ENCODE measurements around the gene CFAP58.

The CFAP58 gene

GRCh38 chr10:104501864-104502579 is 148.4 kb downstream of the CFAP58 start:
- TF ChIP-seq FOXP2 (optimal IDR thresholded peaks at IDR 0.05; ENCODE audit: borderline replicate concordance, extremely low read depth, extremely low read length, insufficient read depth): no peak
- TF ChIP-seq POLR2AphosphoS5 (IDR thresholded peaks at IDR 0.05; ENCODE audit: low read depth, low read length): no peak
- no peak for TF ChIP-seq TAF1 (IDR thresholded peaks at IDR 0.05; ENCODE audit: borderline replicate concordance, insufficient read depth, low read length)
- TF ChIP-seq, protein P1, sequence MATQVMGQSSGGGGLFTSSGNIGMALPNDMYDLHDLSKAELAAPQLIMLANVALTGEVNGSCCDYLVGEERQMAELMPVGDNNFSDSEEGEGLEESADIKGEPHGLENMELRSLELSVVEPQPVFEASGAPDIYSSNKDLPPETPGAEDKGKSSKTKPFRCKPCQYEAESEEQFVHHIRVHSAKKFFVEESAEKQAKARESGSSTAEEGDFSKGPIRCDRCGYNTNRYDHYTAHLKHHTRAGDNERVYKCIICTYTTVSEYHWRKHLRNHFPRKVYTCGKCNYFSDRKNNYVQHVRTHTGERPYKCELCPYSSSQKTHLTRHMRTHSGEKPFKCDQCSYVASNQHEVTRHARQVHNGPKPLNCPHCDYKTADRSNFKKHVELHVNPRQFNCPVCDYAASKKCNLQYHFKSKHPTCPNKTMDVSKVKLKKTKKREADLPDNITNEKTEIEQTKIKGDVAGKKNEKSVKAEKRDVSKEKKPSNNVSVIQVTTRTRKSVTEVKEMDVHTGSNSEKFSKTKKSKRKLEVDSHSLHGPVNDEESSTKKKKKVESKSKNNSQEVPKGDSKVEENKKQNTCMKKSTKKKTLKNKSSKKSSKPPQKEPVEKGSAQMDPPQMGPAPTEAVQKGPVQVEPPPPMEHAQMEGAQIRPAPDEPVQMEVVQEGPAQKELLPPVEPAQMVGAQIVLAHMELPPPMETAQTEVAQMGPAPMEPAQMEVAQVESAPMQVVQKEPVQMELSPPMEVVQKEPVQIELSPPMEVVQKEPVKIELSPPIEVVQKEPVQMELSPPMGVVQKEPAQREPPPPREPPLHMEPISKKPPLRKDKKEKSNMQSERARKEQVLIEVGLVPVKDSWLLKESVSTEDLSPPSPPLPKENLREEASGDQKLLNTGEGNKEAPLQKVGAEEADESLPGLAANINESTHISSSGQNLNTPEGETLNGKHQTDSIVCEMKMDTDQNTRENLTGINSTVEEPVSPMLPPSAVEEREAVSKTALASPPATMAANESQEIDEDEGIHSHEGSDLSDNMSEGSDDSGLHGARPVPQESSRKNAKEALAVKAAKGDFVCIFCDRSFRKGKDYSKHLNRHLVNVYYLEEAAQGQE (IDR thresholded peaks at IDR 0.05; ENCODE audit: insufficient read depth in 1 of 2, low read depth in 2 of 2, low read length in 2 of 2): no peak
- TF ChIP-seq SIN3A (IDR thresholded peaks at IDR 0.05; ENCODE audit: borderline replicate concordance, insufficient read depth, low read length): no peak

- TF ChIP-seq POLR2AphosphoS5 (IDR thresholded peaks at IDR 0.05; ENCODE audit: low read depth, low read length) (no peak), FOXP2 (optimal IDR thresholded peaks at IDR 0.05; ENCODE audit: borderline replicate concordance, extremely low read depth, extremely low read length, insufficient read depth) (no peak), SIN3A (IDR thresholded peaks at IDR 0.05; ENCODE audit: borderline replicate concordance, insufficient read depth, low read length) (no peak)
- TF ChIP-seq, protein P1 (IDR thresholded peaks at IDR 0.05; ENCODE audit: insufficient read depth in 1 of 2, low read depth in 2 of 2, low read length in 2 of 2): no peak
Observed at GRCh38 chr10:104502907-104503306, 149.3 kb downstream of the CFAP58 start.
